RPMI7951 (cell line): ENCODE measurements around the gene ITPA. TPM values are rescaled to one million over a fixed set of nuclear protein-coding genes. Genes with fewer than 3 reads are reported as not detected.

ENCODE experiments used
- DNase-seq: peaks from one replicate; pipeline ENCODE4 v3.0.0-alpha.2; 2012; ENCODE audit warnings: low read depth
- total RNA-seq: library from RNA; depleted of rRNA; stranded (reverse); fragments of >200 nt; shearing (Covaris generic); gene quantifications from 2 replicates; pipeline ENCODE4 v1.2.3, GENCODE V29; 2014; rRNA removed

The ITPA gene
- total RNA-seq, 1 experiment from 2014 or later: 112 TPM

- DNase-seq: no peak
Measured at GRCh38 chr20:3244613-3245012, 35.3 kb downstream of the ITPA start.

DNA sequence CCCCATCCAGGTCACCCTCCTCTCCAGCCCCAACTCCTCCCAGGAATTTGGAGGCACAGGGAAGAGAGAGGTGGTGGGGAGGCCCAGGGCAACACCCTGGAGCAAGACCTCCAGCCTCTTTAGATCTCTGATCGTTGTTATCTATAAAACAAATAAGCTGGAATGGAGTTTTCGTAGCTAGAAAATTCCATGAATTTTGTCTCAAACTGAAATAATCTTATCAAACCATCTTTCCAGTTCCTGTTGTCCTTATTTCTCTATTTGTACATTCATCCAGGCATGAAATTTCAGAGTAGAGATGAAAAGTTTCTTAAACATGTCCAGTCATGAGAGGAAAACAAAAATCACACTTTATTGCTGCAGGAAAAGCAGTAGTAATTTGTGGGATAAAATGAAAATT is 35.9 kb downstream of the ITPA start:
- no peak for DNase-seq

- DNase-seq: no peak
Measured at GRCh38 chr20:3245711-3246110, 36.4 kb downstream of the ITPA start.

DNA sequence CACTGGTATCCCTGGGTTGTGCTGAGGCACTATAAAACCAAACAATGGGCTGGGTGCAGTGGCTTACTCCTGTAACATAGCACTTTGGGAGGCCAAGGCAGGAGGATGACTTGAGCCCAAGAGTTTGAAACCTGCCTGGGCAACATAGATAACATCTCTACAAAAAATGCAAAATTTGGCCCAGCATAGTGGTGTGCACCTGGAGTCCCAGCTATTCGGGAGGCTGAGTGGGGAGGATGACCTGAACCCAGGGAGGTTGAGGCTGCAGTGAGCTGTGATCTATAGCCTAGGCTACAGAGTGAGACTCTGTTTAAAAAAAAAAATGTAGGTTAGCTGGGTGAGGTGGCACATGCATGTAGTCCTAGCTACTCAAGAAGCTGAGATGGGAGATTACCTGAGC is 37.4 kb downstream of the ITPA start:
- no peak for DNase-seq

DNA sequence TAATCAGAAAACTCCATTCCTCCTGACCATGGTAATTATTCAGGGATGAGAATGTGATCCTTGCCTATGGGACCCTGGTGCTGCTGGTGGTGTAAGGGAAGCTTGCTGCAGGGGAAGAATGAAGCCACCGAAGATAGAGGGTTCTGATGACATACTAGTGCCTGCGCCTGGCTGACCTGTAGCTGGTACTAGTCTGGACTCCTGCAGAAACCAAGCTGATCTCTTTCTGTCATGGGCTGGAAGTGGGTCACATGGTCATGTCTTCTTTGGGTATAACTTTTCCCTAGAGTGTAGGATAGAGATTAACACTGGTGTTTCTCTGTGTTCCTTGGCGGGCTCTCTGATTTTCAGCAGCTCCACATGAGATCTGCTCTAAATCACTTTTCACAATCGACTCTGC is 38.3 kb downstream of the ITPA start:
- no peak for DNase-seq

- peak; percentile 57 for DNase-seq
Measured at GRCh38 chr20:3248167-3248992, 39.1 kb downstream of the ITPA start.

GRCh38 chr20:3248993-3249347 is 39.7 kb downstream of the ITPA start:
- DNase-seq: no peak

- DNase-seq: no peak
Measured at GRCh38 chr20:3250091-3250504, 40.8 kb downstream of the ITPA start.

- no peak for DNase-seq
Measured at GRCh38 chr20:3251806-3252205, 42.5 kb downstream of the ITPA start.

DNA sequence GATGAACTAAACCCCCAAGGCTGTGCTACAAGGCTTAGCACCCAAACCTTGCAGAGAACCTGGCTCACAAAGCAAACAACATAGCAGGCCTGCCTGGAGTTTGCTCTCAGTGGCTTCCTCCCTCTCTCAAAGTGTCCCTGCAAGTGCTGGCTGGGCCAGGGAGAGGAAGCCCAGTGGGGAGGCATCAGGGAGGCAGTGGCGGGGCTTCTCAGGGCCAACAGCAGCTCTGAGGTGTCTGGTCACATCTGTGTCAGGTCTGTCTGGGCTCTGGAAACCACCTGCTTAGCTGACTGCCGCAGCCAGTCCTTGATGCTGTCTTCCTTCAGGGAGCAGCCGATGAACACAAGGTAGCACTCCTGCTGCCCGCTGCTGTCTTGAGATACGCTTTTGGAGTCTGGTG is 46.4 kb downstream of the ITPA start:
- DNase-seq: no peak

DNA sequence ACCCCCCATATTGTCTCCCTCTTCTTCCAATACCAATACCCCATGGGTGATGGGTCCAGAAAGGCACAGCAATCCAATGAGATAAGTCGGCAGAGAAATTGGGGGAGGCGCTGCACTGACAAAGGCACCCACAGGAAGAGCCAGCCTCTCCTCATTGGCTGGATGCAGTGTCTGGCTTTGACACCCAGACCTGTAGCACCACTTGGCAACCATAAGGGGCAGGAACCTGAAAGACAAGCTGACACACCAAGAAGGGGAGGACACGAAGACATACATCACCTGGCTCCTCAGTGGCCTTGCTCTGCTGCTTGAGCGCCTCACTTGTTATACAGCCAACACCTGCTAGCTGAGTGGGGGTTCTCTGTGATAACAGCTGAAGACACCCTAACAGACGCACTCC is 49.1 kb downstream of the ITPA start:
- DNase-seq: no peak

GRCh38 chr20:3262566-3262965 is 53.3 kb downstream of the ITPA start:
- DNase-seq: no peak

- no peak for DNase-seq
Measured at GRCh38 chr20:3270051-3270450, 60.8 kb downstream of the ITPA start.

- no peak for DNase-seq
Measured at GRCh38 chr20:3273371-3273770, 64.1 kb downstream of the ITPA start.

Other genes starting within 250 kb of the ITPA start
- gene GNRH2, start 165.9 kb upstream of the ITPA start, total RNA-seq: not detected in 2 replicates
- 84.9 and 122 TPM in 2 replicates for gene MRPS26, start 163.4 kb upstream of the ITPA start, total RNA-seq
- gene OXT, start 137.9 kb upstream of the ITPA start, total RNA-seq: not detected in 2 replicates
- gene AVP, start 124.8 kb upstream of the ITPA start, total RNA-seq: not detected in 2 replicates
- gene FASTKD5, start 49.6 kb upstream of the ITPA start, total RNA-seq: 22.0 and 24.0 TPM in 2 replicates
- 6.4 and 6.5 TPM in 2 replicates for gene UBOX5, start 49.6 kb upstream of the ITPA start, total RNA-seq
- gene LZTS3, start 35.9 kb upstream of the ITPA start, total RNA-seq: 1.4 and 3.4 TPM in 2 replicates
- gene DDRGK1, start 4.8 kb upstream of the ITPA start, total RNA-seq: 37.6 and 43.5 TPM in 2 replicates
- gene SLC4A11, start 29.7 kb downstream of the ITPA start, total RNA-seq: 0.60 and 0.68 TPM in 2 replicates
- 11.5 and 12.0 TPM in 2 replicates for gene DNAAF9, start 198.2 kb downstream of the ITPA start, total RNA-seq